Measurements from ENCODE around the gene SYNE1.

Gene SYNE1

GRCh38 chr6:152118678-152119077 is 518.5 kb downstream of the SYNE1 start:
- no peak overlapping the region for H3K4me3 ChIP-seq (ENCODE audit: low read depth, low read length)
- H3K9ac ChIP-seq (ENCODE audit: low read length), result no peak overlapping the region
- H3K27me3 ChIP-seq (ENCODE audit: insufficient read depth, low read length), result no peaks in the 10 kb centered on the region
- no peak overlapping the region for H3K23ac ChIP-seq (ENCODE audit: low read length)
- H3K4me1 ChIP-seq (ENCODE audit: control insufficient read depth in 1 of 2, insufficient read depth in 2 of 2, low read length in 2 of 2), result no peaks in the 10 kb centered on the region
- no peaks in the 10 kb centered on the region for H3K79me1 ChIP-seq (ENCODE audit: low read length)
- no peak overlapping the region for H4K8ac ChIP-seq (ENCODE audit: low read depth, low read length)
- no peak overlapping the region for H3K18ac ChIP-seq (ENCODE audit: low read length)
- H2BK120ac ChIP-seq (ENCODE audit: insufficient read depth, low read length, poor library complexity), result no peak overlapping the region
- no peak overlapping the region for H4K12ac ChIP-seq (ENCODE audit: low read depth, low read length)
- no peak overlapping the region for H3K27ac ChIP-seq (ENCODE audit: low read depth, low read length)
- no peak overlapping the region for H3K4me2 ChIP-seq (ENCODE audit: low read length)
- no peak overlapping the region for H2AFZ ChIP-seq (ENCODE audit: insufficient read depth, low read length, poor library complexity)
- no peak overlapping the region for H3K14ac ChIP-seq (ENCODE audit: low read length)
- H2AK5ac ChIP-seq (ENCODE audit: low read length), result no peak overlapping the region
- H3K79me2 ChIP-seq (ENCODE audit: control insufficient read depth, insufficient read depth, low read length, poor library complexity), result no peaks in the 10 kb centered on the region
- H3K36me3 ChIP-seq (ENCODE audit: control insufficient read depth in 1 of 2, insufficient read depth in 2 of 2, low read length in 2 of 2), result peaks cover 0 to 2% of the 10 kb centered on the region in 2 experiments
- no peak overlapping the region for H2BK12ac ChIP-seq (ENCODE audit: low read length)
- no peak overlapping the region for H3K4ac ChIP-seq (ENCODE audit: low read depth, low read length)
- H4K91ac ChIP-seq (ENCODE audit: low read depth, low read length), result no peak overlapping the region
- H2BK5ac ChIP-seq (ENCODE audit: low read depth, low read length, poor library complexity), result no peak overlapping the region
- WGBS (ENCODE audit: extremely low coverage, insufficient coverage, insufficient read length), result no CpG with 5 or more reads among the region's 5 CpGs
- peak in 1 of 2 donors; percentile 8 for DNase-seq
- no peaks in the 10 kb centered on the region for H3K9me3 ChIP-seq (ENCODE audit: insufficient read depth, low read depth, low read length)

- Histone ChIP-seq H4K8ac (ENCODE audit: low read depth, low read length) (no peak overlapping the region), H3K4me3 (ENCODE audit: low read depth, low read length) (no peak overlapping the region), H3K18ac (ENCODE audit: low read length) (no peak overlapping the region), H3K23ac (ENCODE audit: low read length) (no peak overlapping the region), H3K4ac (ENCODE audit: low read depth, low read length) (no peak overlapping the region), H2AK5ac (ENCODE audit: low read length) (no peak overlapping the region), H3K4me1 (ENCODE audit: control insufficient read depth in 1 of 2, insufficient read depth in 2 of 2, low read length in 2 of 2) (no peaks in the 10 kb centered on the region), H3K79me2 (ENCODE audit: control insufficient read depth, insufficient read depth, low read length, poor library complexity) (no peaks in the 10 kb centered on the region), H3K9me3 (ENCODE audit: insufficient read depth, low read depth, low read length) (peaks cover under 1% of the 10 kb centered on the region), H2BK12ac (ENCODE audit: low read length) (no peak overlapping the region), H4K91ac (ENCODE audit: low read depth, low read length) (no peak overlapping the region), H2AFZ (ENCODE audit: insufficient read depth, low read length, poor library complexity) (no peak overlapping the region), H2BK5ac (ENCODE audit: low read depth, low read length, poor library complexity) (no peak overlapping the region), H3K36me3 (ENCODE audit: control insufficient read depth in 1 of 2, insufficient read depth in 2 of 2, low read length in 2 of 2) (peaks cover 0 to 2% of the 10 kb centered on the region in 2 experiments), H4K12ac (ENCODE audit: low read depth, low read length) (no peak overlapping the region), H3K9ac (ENCODE audit: low read length) (no peak overlapping the region), H3K14ac (ENCODE audit: low read length) (no peak overlapping the region), H3K4me2 (ENCODE audit: low read length) (no peak overlapping the region), H3K27ac (ENCODE audit: low read depth, low read length) (no peak overlapping the region), H3K27me3 (ENCODE audit: insufficient read depth, low read length) (no peaks in the 10 kb centered on the region), H3K79me1 (ENCODE audit: low read length) (no peaks in the 10 kb centered on the region), H2BK120ac (ENCODE audit: insufficient read depth, low read length, poor library complexity) (no peak overlapping the region)
- DNase-seq, result no peak
- WGBS (ENCODE audit: extremely low coverage, insufficient coverage, insufficient read length), result no CpG with 5 or more reads among the region's 3 CpGs
Measured at GRCh38 chr6:152118224-152118623, 518.9 kb downstream of the SYNE1 start.

DNA sequence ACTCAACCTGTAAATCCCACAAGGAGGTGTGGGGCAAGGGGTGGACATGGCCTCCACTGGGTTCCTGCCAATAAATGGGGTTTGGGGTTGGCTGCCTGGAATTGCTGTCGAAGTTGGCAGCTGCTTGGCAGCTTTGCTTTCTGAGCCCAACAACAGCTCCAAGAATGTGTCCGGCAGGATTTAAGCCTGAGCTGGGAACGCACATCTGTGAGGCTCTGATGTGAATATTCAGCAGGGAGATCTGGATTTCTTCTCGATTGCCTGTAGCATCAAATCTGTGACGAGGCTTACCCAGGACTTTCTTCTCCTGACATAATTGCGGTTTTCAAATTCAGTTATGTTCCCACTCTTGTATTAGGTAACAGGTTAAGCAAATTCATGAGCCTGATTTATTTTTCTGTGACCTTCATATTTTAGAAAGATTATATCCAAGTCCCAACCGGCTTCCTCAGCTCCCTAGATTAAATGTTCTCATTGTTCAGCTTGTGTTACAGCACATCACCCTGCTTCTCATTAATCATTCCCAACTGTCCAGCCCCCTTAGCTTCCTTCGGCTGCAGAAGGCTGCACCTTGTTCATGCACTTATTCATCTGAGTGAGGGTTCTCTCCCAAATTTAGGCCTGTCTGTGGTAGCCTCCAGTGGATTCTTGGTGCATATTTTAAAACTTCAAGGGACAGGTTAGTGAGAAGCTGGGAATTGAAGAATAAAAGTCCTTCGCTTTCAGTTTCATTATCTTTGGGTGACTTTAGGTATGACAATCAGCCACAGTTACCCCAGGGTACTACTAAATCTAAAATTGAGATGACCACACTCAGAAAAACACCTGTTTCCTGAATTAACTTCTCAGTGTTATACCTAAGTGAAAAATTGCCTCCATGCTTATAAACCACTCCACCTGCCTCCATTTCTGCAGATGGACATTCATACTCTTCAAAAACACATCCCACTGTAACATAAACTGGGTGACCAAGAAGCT is 519.7 kb downstream of the SYNE1 start:
- Histone ChIP-seq H3K36me3 (ENCODE audit: control insufficient read depth in 1 of 2, insufficient read depth in 2 of 2, low read length in 2 of 2) (peaks cover 0 to 2% of the 10 kb centered on the region in 2 experiments), H3K9me3 (ENCODE audit: insufficient read depth, low read depth, low read length) (peaks cover 1% of the 10 kb centered on the region), H3K14ac (ENCODE audit: low read length) (no peak overlapping the region), H3K23ac (ENCODE audit: low read length) (no peak overlapping the region), H2AFZ (ENCODE audit: insufficient read depth, low read length, poor library complexity) (no peak overlapping the region), H2BK12ac (ENCODE audit: low read length) (no peak overlapping the region), H2AK5ac (ENCODE audit: low read length) (no peak overlapping the region), H3K79me2 (ENCODE audit: control insufficient read depth, insufficient read depth, low read length, poor library complexity) (no peaks in the 10 kb centered on the region), H4K12ac (ENCODE audit: low read depth, low read length) (no peak overlapping the region), H3K4me1 (ENCODE audit: control insufficient read depth in 1 of 2, insufficient read depth in 2 of 2, low read length in 2 of 2) (no peaks in the 10 kb centered on the region), H3K4me3 (ENCODE audit: low read depth, low read length) (no peak overlapping the region), H2BK5ac (ENCODE audit: low read depth, low read length, poor library complexity) (no peak overlapping the region), H3K27me3 (ENCODE audit: insufficient read depth, low read length) (no peaks in the 10 kb centered on the region), H3K27ac (ENCODE audit: low read depth, low read length) (no peak overlapping the region), H2BK120ac (ENCODE audit: insufficient read depth, low read length, poor library complexity) (no peak overlapping the region), H3K79me1 (ENCODE audit: low read length) (no peaks in the 10 kb centered on the region), H3K4ac (ENCODE audit: low read depth, low read length) (no peak overlapping the region), H3K9ac (ENCODE audit: low read length) (no peak overlapping the region), H3K18ac (ENCODE audit: low read length) (no peak overlapping the region), H4K8ac (ENCODE audit: low read depth, low read length) (no peak overlapping the region), H4K91ac (ENCODE audit: low read depth, low read length) (no peak overlapping the region), H3K4me2 (ENCODE audit: low read length) (no peak overlapping the region)
- WGBS (ENCODE audit: extremely low coverage, insufficient coverage, insufficient read length), result no CpG with 5 or more reads among the region's 9 CpGs
- no peak for DNase-seq

- Histone ChIP-seq H3K36me3 (ENCODE audit: control insufficient read depth in 1 of 2, insufficient read depth in 2 of 2, low read length in 2 of 2) (no peaks in the 10 kb centered on the region), H4K12ac (ENCODE audit: low read depth, low read length) (no peak overlapping the region), H3K79me1 (ENCODE audit: low read length) (no peaks in the 10 kb centered on the region), H3K4ac (ENCODE audit: low read depth, low read length) (no peak overlapping the region), H2AFZ (ENCODE audit: insufficient read depth, low read length, poor library complexity) (no peak overlapping the region), H3K9me3 (ENCODE audit: insufficient read depth, low read depth, low read length) (peaks cover 1% of the 10 kb centered on the region), H3K4me1 (ENCODE audit: control insufficient read depth in 1 of 2, insufficient read depth in 2 of 2, low read length in 2 of 2) (no peaks in the 10 kb centered on the region), H3K9ac (ENCODE audit: low read length) (no peak overlapping the region), H3K27me3 (ENCODE audit: insufficient read depth, low read length) (peaks cover 2% of the 10 kb centered on the region), H2AK5ac (ENCODE audit: low read length) (no peak overlapping the region), H3K27ac (ENCODE audit: low read depth, low read length) (no peak overlapping the region), H4K91ac (ENCODE audit: low read depth, low read length) (no peak overlapping the region), H2BK5ac (ENCODE audit: low read depth, low read length, poor library complexity) (no peak overlapping the region), H3K14ac (ENCODE audit: low read length) (no peak overlapping the region), H3K4me2 (ENCODE audit: low read length) (no peak overlapping the region), H2BK120ac (ENCODE audit: insufficient read depth, low read length, poor library complexity) (no peak overlapping the region), H3K18ac (ENCODE audit: low read length) (no peak overlapping the region), H3K79me2 (ENCODE audit: control insufficient read depth, insufficient read depth, low read length, poor library complexity) (no peaks in the 10 kb centered on the region), H3K4me3 (ENCODE audit: low read depth, low read length) (no peak overlapping the region), H2BK12ac (ENCODE audit: low read length) (no peak overlapping the region), H4K8ac (ENCODE audit: low read depth, low read length) (no peak overlapping the region), H3K23ac (ENCODE audit: low read length) (no peak overlapping the region)
- no CpG with 5 or more reads among the region's 15 CpGs for WGBS (ENCODE audit: extremely low coverage, insufficient coverage, insufficient read length)
- DNase-seq, result peak in 1 of 2 donors; percentile 20
Measured at GRCh38 chr6:152112491-152113261, 524.5 kb downstream of the SYNE1 start.

All from trophoblast cell (in vitro differentiated cells and primary cell).